HepG2 (cell line): Measurements from ENCODE around the gene ZNF853. TPM values are rescaled to one million over a fixed set of nuclear protein-coding genes. Genes with fewer than 3 reads are reported as not detected.

ENCODE experiments used
- BCL3 ChIP-seq: sonication (generic); formaldehyde crosslinking; IDR thresholded peaks from 2 replicates; pipeline ENCODE4 v1.5.1; 2020; ENCODE audit warnings: mild to moderate bottlenecking, missing genetic modification reagents, moderate library complexity
- CREB3 ChIP-seq: sonication (generic); formaldehyde crosslinking; IDR thresholded peaks from 2 replicates; pipeline ENCODE4 v1.5.0; 2020; ENCODE audit warnings: missing genetic modification reagents
- DPF2 ChIP-seq: sonication (generic); formaldehyde crosslinking; IDR thresholded peaks from 2 replicates; pipeline ENCODE4 v1.4.0; 2020; ENCODE audit warnings: mild to moderate bottlenecking, low read depth, missing genetic modification reagents, borderline replicate concordance
- ELF1 ChIP-seq: sonication (generic); formaldehyde crosslinking; IDR thresholded peaks from 2 replicates; pipeline ENCODE4 v1.4.0; 2020; ENCODE audit warnings: missing genetic modification reagents
- GABPA ChIP-seq, 2 experiments: IDR thresholded peaks; 2 replicates each; pipeline ENCODE4 v1.6.1; 2011 to 2016; ENCODE audit warnings: low read depth in 2 of 2, low read length in 1 of 2, missing biosample characterization in 1 of 2, missing genetic modification characterization in 1 of 2
- HIVEP1 ChIP-seq: sonication (generic); formaldehyde crosslinking; IDR thresholded peaks from 2 replicates; pipeline ENCODE4 v1.4.0; 2020; ENCODE audit warnings: mild to moderate bottlenecking, missing genetic modification reagents
- HNRNPLL ChIP-seq: fragments of 200-400 bp; formaldehyde crosslinking; IDR thresholded peaks from 2 replicates; pipeline ENCODE4 v1.6.1; 2017; ENCODE audit warnings: mild to moderate bottlenecking, low read depth, low read length; ENCODE audit not compliant: poor library complexity, severe bottlenecking
- MED8 ChIP-seq: sonication (generic); formaldehyde crosslinking; IDR thresholded peaks from 2 replicates; pipeline ENCODE4 v1.8.1; 2023; ENCODE audit warnings: mild to moderate bottlenecking, missing genetic modification reagents; ENCODE audit not compliant: insufficient replicate concordance
- MIXL1 ChIP-seq: IDR thresholded peaks from 2 replicates; pipeline ENCODE4 v1.6.1; 2016
- NR2C2 ChIP-seq: sonication (generic); formaldehyde crosslinking; IDR thresholded peaks from 2 replicates; pipeline ENCODE4 v1.4.0; 2020; ENCODE audit warnings: missing genetic modification reagents, mild to moderate bottlenecking, moderate library complexity, borderline replicate concordance
- PITX1 ChIP-seq: sonication (generic); formaldehyde crosslinking; IDR thresholded peaks from 2 replicates; pipeline ENCODE4 v1.5.1; 2020; ENCODE audit warnings: mild to moderate bottlenecking, missing genetic modification reagents
- RNF219 ChIP-seq: sonication (generic); formaldehyde crosslinking; IDR thresholded peaks from 2 replicates; pipeline ENCODE4 v1.5.0; 2020; ENCODE audit warnings: mild to moderate bottlenecking, missing genetic modification reagents
- SAP130 ChIP-seq: IDR thresholded peaks from 2 replicates; pipeline ENCODE4 v1.6.1; 2016; ENCODE audit warnings: low read depth
- SMAD3 ChIP-seq: sonication (generic); formaldehyde crosslinking; IDR thresholded peaks from 2 replicates; pipeline ENCODE4 v1.4.0; 2020; ENCODE audit warnings: missing genetic modification reagents
- TAF1 ChIP-seq: sonication (generic); formaldehyde crosslinking; IDR thresholded peaks from 2 replicates; pipeline ENCODE4 v1.4.0; 2020; ENCODE audit warnings: missing genetic modification reagents
- U2AF1 ChIP-seq: fragments of 200-400 bp; formaldehyde crosslinking; optimal IDR thresholded peaks from 2 replicates; pipeline ENCODE3; 2017; ENCODE audit warnings: mild to moderate bottlenecking, low read depth, low read length
- ZBTB39 ChIP-seq: sonication (generic); formaldehyde crosslinking; IDR thresholded peaks from 2 replicates; pipeline ENCODE4 v1.5.0; 2020; ENCODE audit warnings: missing genetic modification reagents
- ZFYVE20 ChIP-seq: sonication (generic); formaldehyde crosslinking; IDR thresholded peaks from 2 replicates; pipeline ENCODE4 v1.8.0; 2023; ENCODE audit warnings: low read depth, mild to moderate bottlenecking, moderate library complexity, missing genetic modification reagents, borderline replicate concordance
- ZMAT3 ChIP-seq: sonication (generic); formaldehyde crosslinking; conservative IDR thresholded peaks from 2 replicates; pipeline ENCODE4 v1.7.0; 2021; ENCODE audit warnings: missing genetic modification reagents
- ZNF253 ChIP-seq: sonication (generic); formaldehyde crosslinking; IDR thresholded peaks from 2 replicates; pipeline ENCODE4 v1.8.0; 2022; ENCODE audit warnings: mild to moderate bottlenecking, missing genetic modification reagents, borderline replicate concordance
- ZNF672 ChIP-seq: sonication (generic); formaldehyde crosslinking; IDR thresholded peaks from 2 replicates; pipeline ENCODE4 v1.8.1; 2022; ENCODE audit warnings: missing genetic modification reagents
- ZNF709 ChIP-seq: sonication (generic); formaldehyde crosslinking; IDR thresholded peaks from 2 replicates; pipeline ENCODE4 v1.5.0; 2020; ENCODE audit warnings: mild to moderate bottlenecking, missing genetic modification reagents
- ZNF792 ChIP-seq: IDR thresholded peaks from 2 replicates; pipeline ENCODE4 v1.6.1; 2016
- ZSCAN12 ChIP-seq: sonication (generic); formaldehyde crosslinking; IDR thresholded peaks from 2 replicates; pipeline ENCODE4 v1.9.0; 2021; ENCODE audit warnings: mild to moderate bottlenecking, missing genetic modification reagents
- polyA plus RNA-seq, 8 experiments: library from polyadenylated mRNA; depleted of rRNA in 3 of 8; stranded (reverse) in 7 of 8; unstranded in 1 of 8; fragments of >200 nt; fragmentation: Illumina TruSeq in 4 of 8; extraction: Trizol in 4 of 8; gene quantifications; 2 replicates each; pipeline versions ENCODE4 v1.2.1 to v1.2.3, GENCODE V29; 2011 to 2016; ENCODE audit warnings: low read depth in 4 of 8, missing spikeins in 1 of 8, mixed read lengths in 1 of 8; ENCODE audit not compliant: insufficient read depth in 1 of 8
- total RNA-seq, 5 experiments: library from RNA; depleted of rRNA; stranded (reverse); fragments of >200 nt; fragmentation: Illumina TruSeq; extraction: Trizol; gene quantifications; 2 replicates each; pipeline ENCODE4 v1.2.3, GENCODE V29; 2016; ENCODE audit warnings: low read depth in 1 of 5

ZNF853 gene
- total and polyA plus RNA-seq, 2 of the 13 experiments (the other 11 are each of a cell fraction or from before 2014, with no cell fraction given) = 2.1 to 6.2 TPM

GRCh38 chr7:6615723-6616555 is 529 bp downstream of the ZNF853 start (continued):
- 0 out of 2 replicates have a peak, but pooled peaks have one; percentile 58 for TF ChIP-seq BCL3 (CRISPR knock-in tag)
- TF ChIP-seq ELF1 (CRISPR knock-in tag) = peak; percentile 75
- TF ChIP-seq ZFYVE20 (CRISPR knock-in tag) = no peak
- TF ChIP-seq SMAD3 (CRISPR knock-in tag) = 0 out of 2 replicates have a peak, but pooled peaks have one; percentile 17
- TF ChIP-seq ZNF672 (CRISPR knock-in tag) = no peak
- TF ChIP-seq PITX1 (CRISPR knock-in tag) = 0 out of 2 replicates have a peak, but pooled peaks have one; percentile 42
- 0 out of 2 replicates have a peak, but pooled peaks have one; percentile 53 for TF ChIP-seq ZBTB39 (CRISPR knock-in tag)
- TF ChIP-seq DPF2 (CRISPR knock-in tag) = no peak
- no peak for TF ChIP-seq ZNF709 (CRISPR knock-in tag)
- TF ChIP-seq TAF1 (CRISPR knock-in tag) = peak; percentile 40; the same call in 1 of the 2 replicates
- peak; percentile 58; the same call in 1 of the 2 replicates for TF ChIP-seq CREB3 (CRISPR knock-in tag)
- no peak for TF ChIP-seq ZNF792 (CRISPR knock-in tag)
- no peak for TF ChIP-seq RNF219
- peak; percentile 28 for TF ChIP-seq MED8 (CRISPR knock-in tag)
- TF ChIP-seq ZSCAN12 (CRISPR knock-in tag) = no peak
- TF ChIP-seq U2AF1 = no peak
- TF ChIP-seq HIVEP1 (CRISPR knock-in tag) = peak; percentile 87
- TF ChIP-seq HNRNPLL = peak; percentile 25
- TF ChIP-seq GABPA (IDR thresholded peaks at IDR 0.05; ENCODE audit: low read depth, low read length) = peak; percentile 35; the same call in 1 of the 2 replicates
- TF ChIP-seq GABPA (CRISPR knock-in tag; IDR thresholded peaks at IDR 0.05; ENCODE audit: low read depth) = peak; percentile 68
- TF ChIP-seq ZMAT3 (CRISPR knock-in tag) = 0 out of 2 replicates have a peak, but pooled peaks have one; percentile 35
- no peak for TF ChIP-seq ZNF253 (CRISPR knock-in tag)
- TF ChIP-seq SAP130 (CRISPR knock-in tag) = peak; percentile 92
- TF ChIP-seq NR2C2 = peak; percentile 74
- TF ChIP-seq MIXL1 (CRISPR knock-in tag) = no peak
